ENCODE results near the gene UNC5C. TPM values are rescaled to one million over a fixed set of nuclear protein-coding genes. Genes with fewer than 3 reads are reported as not detected.

The UNC5C gene
- total and polyA plus RNA-seq, 2 of the 8 experiments (the other 6 are each of a cell fraction or from before 2014, with no cell fraction given) = 0.30 to 1.3 TPM

DNA sequence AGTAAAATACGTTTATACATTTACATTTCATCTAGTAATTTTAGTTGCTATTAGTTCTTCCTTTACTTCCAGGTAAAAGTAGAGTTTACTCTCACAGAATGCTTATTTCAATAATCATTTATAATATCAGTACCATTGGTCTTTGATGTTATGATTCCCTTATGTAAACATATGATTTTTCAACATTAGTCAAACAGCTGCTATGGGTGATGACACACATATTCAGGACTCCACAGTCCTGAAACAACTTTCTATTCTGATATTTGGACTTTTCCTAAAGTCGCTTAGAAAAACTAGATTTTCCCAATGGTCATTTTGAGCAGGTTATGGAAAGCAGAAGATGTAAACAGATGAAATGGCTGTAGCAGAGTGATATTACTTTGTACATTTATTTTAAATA, 369.8 kb downstream of the UNC5C start:
- H4K5ac ChIP-seq (ENCODE audit: insufficient read length, low read depth, low read length) = no peak overlapping the region
- no peak overlapping the region for H3K4me3 ChIP-seq (ENCODE audit: extremely low read depth in 1 of 4, insufficient read depth in 2 of 4, low read depth in 3 of 4, low read length in 4 of 4)
- no peak overlapping the region for H2BK12ac ChIP-seq (ENCODE audit: low read depth, low read length)
- no peak overlapping the region for H3K9ac ChIP-seq (replicated peaks in 1 of 4; ENCODE audit: extremely low read depth in 1 of 4, low read depth in 3 of 4, low read length in 3 of 4)
- peaks cover 0 to 4% (median 0%) of the 10 kb centered on the region in 4 experiments; a peak in 1 of 8 replicates for H3K36me3 ChIP-seq (ENCODE audit: control insufficient read depth in 2 of 4, insufficient read depth in 4 of 4, low read length in 3 of 4)
- H4K8ac ChIP-seq (ENCODE audit: extremely low read depth, insufficient read depth, low read length) = no peak overlapping the region
- no peak for TF ChIP-seq KDM1A (IDR thresholded peaks at IDR 0.05; ENCODE audit: borderline replicate concordance, low read length)
- TF ChIP-seq, protein P1, sequence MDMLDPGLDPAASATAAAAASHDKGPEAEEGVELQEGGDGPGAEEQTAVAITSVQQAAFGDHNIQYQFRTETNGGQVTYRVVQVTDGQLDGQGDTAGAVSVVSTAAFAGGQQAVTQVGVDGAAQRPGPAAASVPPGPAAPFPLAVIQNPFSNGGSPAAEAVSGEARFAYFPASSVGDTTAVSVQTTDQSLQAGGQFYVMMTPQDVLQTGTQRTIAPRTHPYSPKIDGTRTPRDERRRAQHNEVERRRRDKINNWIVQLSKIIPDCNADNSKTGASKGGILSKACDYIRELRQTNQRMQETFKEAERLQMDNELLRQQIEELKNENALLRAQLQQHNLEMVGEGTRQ (IDR thresholded peaks at IDR 0.05; ENCODE audit: low read length) = no peak
- no peaks in the 10 kb centered on the region for H3K79me1 ChIP-seq (ENCODE audit: low read depth, low read length)
- POLR2A ChIA-PET (ENCODE audit: partially characterized antibody) = no interaction called here
- H3K9me3 ChIP-seq (ENCODE audit: insufficient read depth in 2 of 2, low read depth in 1 of 2, low read length in 1 of 2) = peaks cover 10 to 16% of the 10 kb centered on the region in 2 experiments; a peak in 3 of 4 replicates
- H3K23ac ChIP-seq (ENCODE audit: insufficient read length) = no peak overlapping the region
- no peaks in the 10 kb centered on the region for H3K23me2 ChIP-seq (ENCODE audit: low read depth, low read length)
- no peak overlapping the region for H3K27ac ChIP-seq (ENCODE audit: low read depth, low read length)
- no peaks in the 10 kb centered on the region for H4K20me1 ChIP-seq (replicated peaks in 1 of 2; ENCODE audit: control insufficient read depth in 1 of 2, insufficient read depth in 2 of 2, low read length in 2 of 2)
- 96% methylated on average over 2 of the region's 2 CpGs; no CpG with 5 or more reads in 1 of the 2 experiments for WGBS, 2 experiments (ENCODE audit: extremely low coverage in 1 of 2, insufficient coverage in 1 of 2, insufficient read length in 1 of 2, insufficient replicate concordance in 2 of 2, low coverage in 1 of 2, low lambda C conversion rate in 2 of 2, missing lambda C conversion rate in 1 of 2)
- H2BK5ac ChIP-seq (ENCODE audit: low read depth, low read length) = no peak overlapping the region
- FAIRE-seq (no peak), DNase-seq (ENCODE audit: low read depth in 1 of 2, low spot score in 2 of 2) (no peak)
- no peak overlapping the region for H2BK120ac ChIP-seq (replicated peaks; ENCODE audit: low read depth, low read length)
- H3K14ac ChIP-seq (ENCODE audit: insufficient read length) = no peak overlapping the region
- H2AK5ac ChIP-seq (ENCODE audit: low read depth, low read length) = no peak overlapping the region
- H3K4me1 ChIP-seq (replicated peaks in 1 of 4; ENCODE audit: control insufficient read depth in 3 of 4, insufficient read depth in 4 of 4, low read length in 3 of 4) = peaks cover 0 to 13% (median 5%) of the 10 kb centered on the region in 4 experiments; a peak in 4 of 7 replicates
- CTCF ChIA-PET (ENCODE audit: partially characterized antibody) = interaction anchor here (0.6 to 0.9 kb wide), 2 partner anchors 271 to 992 kb away, joined by 3 read pairs; no protein-coding TSS in a partner anchor
- H4K91ac ChIP-seq (replicated peaks; ENCODE audit: insufficient read length, low read length) = no peak overlapping the region
- no peak overlapping the region for H3K56ac ChIP-seq (replicated peaks; ENCODE audit: insufficient read length, low read depth, low read length)
- no peak overlapping the region for H2AFZ ChIP-seq (ENCODE audit: low read length)
- H3K4ac ChIP-seq (replicated peaks; ENCODE audit: insufficient read length, low read depth, low read length) = no peak overlapping the region
- H3K79me2 ChIP-seq (ENCODE audit: control insufficient read depth in 1 of 2, insufficient read depth in 2 of 2, low read length in 2 of 2) = no peaks in the 10 kb centered on the region
- H2BK15ac ChIP-seq (ENCODE audit: low read length) = no peak overlapping the region
- no peaks in the 10 kb centered on the region for H3K27me3 ChIP-seq (replicated peaks in 1 of 4; ENCODE audit: control insufficient read depth in 3 of 4, extremely low read depth in 1 of 4, insufficient read depth in 3 of 4, low read length in 3 of 4)
- H3K18ac ChIP-seq (ENCODE audit: extremely low read depth, low read length) = no peak overlapping the region
- no peak overlapping the region for H3K4me2 ChIP-seq (ENCODE audit: insufficient read depth in 1 of 2, low read depth in 2 of 2, low read length in 2 of 2)
- no peak overlapping the region for H2BK20ac ChIP-seq (ENCODE audit: low read length)
